HCT116 (cell line): Measurements from ENCODE around the gene PAX7. TPM values are rescaled to one million over a fixed set of nuclear protein-coding genes. Genes with fewer than 3 reads are reported as not detected.

Source experiments
- ATAC-seq: fragments of 200-7000 bp; cut with Tn5 transposase; 2 replicates; pipeline ENCODE4 v1.9.1; 2020; ENCODE audit warnings: mild to moderate bottlenecking, moderate library complexity
- BruUV-seq: library from RNA; stranded (reverse); fragments of 400-500 nt; replicated peaks from 2 replicates; lab custom pipeline; 2021; lab: Mats Ljungman, UMichigan
- CTCF ChIA-PET: fragments of 300-600 bp; sonication (Branson Sonifier 250); formaldehyde crosslinking; loops from one replicate; lab custom pipeline; 2021; ENCODE audit warnings: antibody characterized with exemption; lab: Charles Lee
- POLR2A ChIA-PET: fragments of 300-600, 350-600 bp; sonication (Branson Sonifier 250); formaldehyde crosslinking; loops from one replicate; lab custom pipeline; 2021; ENCODE audit warnings: antibody characterized with exemption; lab: Charles Lee
- RAD21 ChIA-PET, 2 experiments: fragments of 300-600 bp; sonication (Branson Sonifier 250); formaldehyde crosslinking; loops; one replicate each; lab custom pipeline; 2023; ENCODE audit warnings: low total read pairs in 2 of 2; ENCODE audit not compliant: uncharacterized antibody in 2 of 2, unreplicated experiment in 2 of 2, low non-redundant PET in 1 of 2; lab: Charles Lee
- DNase-seq: peaks from one replicate; pipeline ENCODE4 v3.0.0-alpha.2; 2010; ENCODE audit warnings: low read depth, low spot score
- H2AFZ ChIP-seq: fragments of 200-600 bp; shearing (Covaris generic), sonication (generic); 2 replicates; pipeline ENCODE4 v1.6.1; 2017; ENCODE audit warnings: low read depth, mixed run types, mixed read lengths, antibody characterized with exemption, low read length; ENCODE audit not compliant: poor library complexity, severe bottlenecking
- H3K27ac ChIP-seq: 2 replicates; pipeline ENCODE4 v1.5.1; 2012; ENCODE audit warnings: low read depth, low read length
- H3K27me3 ChIP-seq: fragments of 200-600 bp; sonication (generic); 2 replicates; pipeline ENCODE4 v1.6.1; 2016; ENCODE audit warnings: mixed run types, low read length, mixed read lengths; ENCODE audit not compliant: insufficient read depth
- H3K36me3 ChIP-seq, 2 experiments: fragments of 200-500 bp in 1 of 2; fragments of 200-600 bp in 1 of 2; sonication (Bioruptor generic) in 1 of 2; sonication (generic) in 1 of 2; 2 replicates each; pipeline versions ENCODE4 v1.5.1 to v1.6.1; 2014 to 2016; ENCODE audit warnings: low read length in 2 of 2, inconsistent platforms in 1 of 2, mixed read lengths in 1 of 2, mixed run types in 1 of 2; ENCODE audit not compliant: insufficient read depth in 2 of 2, control insufficient read depth in 1 of 2
- H3K4me1 ChIP-seq, 2 experiments: fragments of 200-600 bp in 1 of 2; sonication (generic) in 1 of 2; 2 replicates each; pipeline versions ENCODE4 v1.5.1 to v1.6.1; 2012 to 2017; ENCODE audit warnings: low read length in 2 of 2, inconsistent platforms in 1 of 2, mild to moderate bottlenecking in 1 of 2, mixed read lengths in 1 of 2, mixed run types in 1 of 2, moderate library complexity in 1 of 2; ENCODE audit not compliant: insufficient read depth in 2 of 2, control insufficient read depth in 1 of 2
- H3K4me2 ChIP-seq: fragments of 200-600 bp; sonication (generic); 2 replicates; pipeline ENCODE4 v1.6.1; 2017; ENCODE audit warnings: mixed run types, low read length, mixed read lengths
- H3K4me3 ChIP-seq, 2 experiments: fragments of 200-600 bp in 1 of 2; sonication (generic) in 1 of 2; replicated peaks in 1 of 2; 2 replicates each; pipeline ENCODE4 v1.5.1; 2011 to 2016; ENCODE audit warnings: low read length in 2 of 2, control low read depth in 1 of 2, low read depth in 1 of 2, mild to moderate bottlenecking in 1 of 2, mixed read lengths in 1 of 2, mixed run types in 1 of 2
- H3K79me2 ChIP-seq: fragments of 200-600 bp; sonication (generic); 2 replicates; pipeline ENCODE4 v1.6.1; 2017; ENCODE audit warnings: mild to moderate bottlenecking, mixed run types, low read length, moderate library complexity, mixed read lengths; ENCODE audit not compliant: insufficient read depth
- H3K9ac ChIP-seq: fragments of 200-600 bp; sonication (generic); 2 replicates; pipeline ENCODE4 v1.6.1; 2016; ENCODE audit warnings: low read length, mixed read lengths
- H3K9me2 ChIP-seq: fragments of 200-600 bp; sonication (generic), shearing (Covaris generic); 2 replicates; pipeline ENCODE4 v1.6.1; 2017; ENCODE audit warnings: mixed run types, mild to moderate bottlenecking, moderate library complexity; ENCODE audit not compliant: insufficient read depth
- H3K9me3 ChIP-seq, 2 experiments: fragments of 200-500 bp in 1 of 2; fragments of 200-600 bp in 1 of 2; sonication (Bioruptor generic) in 1 of 2; sonication (generic) in 1 of 2; 2 replicates each; pipeline ENCODE4 v1.6.1; 2014 to 2017; ENCODE audit warnings: low read length in 2 of 2, mixed read lengths in 2 of 2, inconsistent platforms in 1 of 2, low read depth in 1 of 2, mild to moderate bottlenecking in 1 of 2, mixed run types in 1 of 2, moderate library complexity in 1 of 2; ENCODE audit not compliant: control insufficient read depth in 1 of 2, insufficient read depth in 1 of 2
- H4K20me1 ChIP-seq: fragments of 200-600 bp; sonication (generic), shearing (Covaris generic); 2 replicates; pipeline ENCODE4 v1.6.1; 2017; ENCODE audit warnings: mixed run types, mild to moderate bottlenecking, moderate library complexity; ENCODE audit not compliant: insufficient read depth
- CEBPB ChIP-seq: IDR thresholded peaks from 2 replicates; pipeline ENCODE4 v1.6.1; 2012; ENCODE audit warnings: low read depth
- CTCF ChIP-seq, 3 experiments: fragments of 200-600 bp in 1 of 3; sonication (generic) in 1 of 3; IDR thresholded peaks in 2 of 3; conservative IDR thresholded peaks in 1 of 3; 2 replicates each; pipeline ENCODE4 v1.5.1; 2012 to 2017; ENCODE audit warnings: low read depth in 2 of 3, low read length in 2 of 3, antibody characterized with exemption in 1 of 3, borderline replicate concordance in 1 of 3, control low read depth in 1 of 3, mild to moderate bottlenecking in 1 of 3, mixed read lengths in 1 of 3, mixed run types in 1 of 3, moderate library complexity in 1 of 3; ENCODE audit not compliant: insufficient read depth in 1 of 3
- POLR2A ChIP-seq: IDR thresholded peaks from 2 replicates; pipeline ENCODE4 v1.7.0; 2011; ENCODE audit warnings: borderline replicate concordance; ENCODE audit not compliant: insufficient read depth, insufficient read length; ENCODE audit errors: extremely low read depth
- POLR2AphosphoS5 ChIP-seq: IDR thresholded peaks from 2 replicates; pipeline ENCODE4 v1.6.1; 2011; ENCODE audit warnings: mild to moderate bottlenecking, low read depth, low read length, moderate library complexity
- RAD21 ChIP-seq: IDR thresholded peaks from 2 replicates; pipeline ENCODE4 v1.6.1; 2012; ENCODE audit warnings: low read depth, mild to moderate bottlenecking
- SP1 ChIP-seq: IDR thresholded peaks from 2 replicates; pipeline ENCODE4 v1.6.1; 2012; ENCODE audit warnings: low read depth
- SRF ChIP-seq: IDR thresholded peaks from 2 replicates; pipeline ENCODE4 v1.6.1; 2012; ENCODE audit warnings: low read depth
- intact Hi-C: fragments of 100-400 bp; cut with micrococcal nuclease; formaldehyde crosslinking; loops from 2 replicates; pipeline ENCODE4 v1.10.0; 2022
- total RNA-seq: library from RNA; stranded (reverse); gene quantifications from one replicate; pipeline ENCODE4 v1.2.1, GENCODE V29; 2021; ENCODE audit not compliant: unreplicated experiment
- TF ChIP-seq, protein P1 (sequence below): IDR thresholded peaks from 2 replicates; pipeline ENCODE4 v1.6.1; 2012; ENCODE audit warnings: low read depth

The PAX7 gene
- total RNA-seq, 1 experiment from 2014 or later, result not detected

GRCh38 chr1:18657506-18658201, 27.0 kb downstream of the PAX7 start:
- TF ChIP-seq, protein P1, sequence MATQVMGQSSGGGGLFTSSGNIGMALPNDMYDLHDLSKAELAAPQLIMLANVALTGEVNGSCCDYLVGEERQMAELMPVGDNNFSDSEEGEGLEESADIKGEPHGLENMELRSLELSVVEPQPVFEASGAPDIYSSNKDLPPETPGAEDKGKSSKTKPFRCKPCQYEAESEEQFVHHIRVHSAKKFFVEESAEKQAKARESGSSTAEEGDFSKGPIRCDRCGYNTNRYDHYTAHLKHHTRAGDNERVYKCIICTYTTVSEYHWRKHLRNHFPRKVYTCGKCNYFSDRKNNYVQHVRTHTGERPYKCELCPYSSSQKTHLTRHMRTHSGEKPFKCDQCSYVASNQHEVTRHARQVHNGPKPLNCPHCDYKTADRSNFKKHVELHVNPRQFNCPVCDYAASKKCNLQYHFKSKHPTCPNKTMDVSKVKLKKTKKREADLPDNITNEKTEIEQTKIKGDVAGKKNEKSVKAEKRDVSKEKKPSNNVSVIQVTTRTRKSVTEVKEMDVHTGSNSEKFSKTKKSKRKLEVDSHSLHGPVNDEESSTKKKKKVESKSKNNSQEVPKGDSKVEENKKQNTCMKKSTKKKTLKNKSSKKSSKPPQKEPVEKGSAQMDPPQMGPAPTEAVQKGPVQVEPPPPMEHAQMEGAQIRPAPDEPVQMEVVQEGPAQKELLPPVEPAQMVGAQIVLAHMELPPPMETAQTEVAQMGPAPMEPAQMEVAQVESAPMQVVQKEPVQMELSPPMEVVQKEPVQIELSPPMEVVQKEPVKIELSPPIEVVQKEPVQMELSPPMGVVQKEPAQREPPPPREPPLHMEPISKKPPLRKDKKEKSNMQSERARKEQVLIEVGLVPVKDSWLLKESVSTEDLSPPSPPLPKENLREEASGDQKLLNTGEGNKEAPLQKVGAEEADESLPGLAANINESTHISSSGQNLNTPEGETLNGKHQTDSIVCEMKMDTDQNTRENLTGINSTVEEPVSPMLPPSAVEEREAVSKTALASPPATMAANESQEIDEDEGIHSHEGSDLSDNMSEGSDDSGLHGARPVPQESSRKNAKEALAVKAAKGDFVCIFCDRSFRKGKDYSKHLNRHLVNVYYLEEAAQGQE, result no peak
- TF ChIP-seq POLR2AphosphoS5 (no peak), CEBPB (no peak), POLR2A (no peak), CTCF (IDR thresholded peaks at IDR 0.05 in 2 of 3, conservative IDR thresholded peaks at IDR 0.05 in 1 of 3; ENCODE audit: borderline replicate concordance in 1 of 3, insufficient read depth in 1 of 3, low read depth in 2 of 3, low read length in 2 of 3) (no peak), SP1 (no peak), RAD21 (no peak), SRF (no peak)
- ATAC-seq (no peak), DNase-seq (no peak)
- H3K9me3 ChIP-seq, result no peaks in the 10 kb centered on the region
- no peak overlapping the region for H3K9ac ChIP-seq
- intact Hi-C loops, result no loop called here
- H3K4me2 ChIP-seq, result no peak overlapping the region
- ChIA-PET CTCF (no interaction called here), RAD21 (no interaction called here), POLR2A (no interaction called here)
- no peak overlapping the region for H2AFZ ChIP-seq
- peaks cover 5% of the 10 kb centered on the region; the same call in 1 of the 2 replicates for H3K27me3 ChIP-seq
- H3K9me2 ChIP-seq, result no peaks in the 10 kb centered on the region
- no peaks in the 10 kb centered on the region for H3K79me2 ChIP-seq
- H3K4me3 ChIP-seq, result no peak overlapping the region
- H3K27ac ChIP-seq, result no peak overlapping the region
- no peaks in the 10 kb centered on the region for H3K36me3 ChIP-seq
- BruUV-seq, result no TSS peak
- H4K20me1 ChIP-seq, result no peaks in the 10 kb centered on the region
- no peaks in the 10 kb centered on the region for H3K4me1 ChIP-seq
